GM10847 (cell line): ENCODE data around the gene ABI1.

Experiments
- POLR2A ChIP-seq: IDR thresholded peaks from 2 replicates; pipeline ENCODE4 v1.6.1; 2011; ENCODE audit not compliant: insufficient read length; ENCODE audit errors: extremely low read depth

The ABI1 gene

DNA sequence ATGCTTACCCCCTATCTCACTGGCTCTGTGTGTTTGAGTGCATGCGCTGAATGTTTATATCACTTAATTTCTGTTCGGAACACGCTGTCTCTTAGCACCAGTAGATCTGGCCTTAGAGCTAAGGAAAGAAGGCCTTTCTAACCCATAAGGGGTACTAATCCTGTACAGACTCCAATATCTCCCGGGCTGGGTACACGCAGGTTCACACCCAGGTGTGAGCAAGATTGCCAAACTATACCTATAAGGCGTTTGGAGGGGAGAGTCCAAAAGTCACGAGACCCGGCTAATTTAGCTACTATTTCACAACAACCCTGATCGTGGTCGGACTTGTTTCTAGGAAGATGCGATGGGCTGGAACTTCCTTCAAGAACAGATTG lies 164.0 kb downstream of the ABI1 start:
- no peak for TF ChIP-seq POLR2A
